ENCODE data around the gene CPAMD8. TPM values are rescaled to one million over a fixed set of nuclear protein-coding genes. Genes with fewer than 3 reads are reported as not detected.
"Not testable (repeated sequence)": the region's sequence is repeated elsewhere in the genome, so short reads cannot be mapped to it uniquely, and the experiment has no call there.

Gene CPAMD8
- polyA plus RNA-seq, 1 donor: 2.4 TPM

GRCh38 chr19:16874978-16875299 is 151.7 kb downstream of the CPAMD8 start:
- not testable (repeated sequence) for DNase-seq (ENCODE audit: low read depth)

- no peak for DNase-seq (ENCODE audit: low read depth)
Observed at GRCh38 chr19:16874250-16874977, 152.2 kb downstream of the CPAMD8 start.

DNA sequence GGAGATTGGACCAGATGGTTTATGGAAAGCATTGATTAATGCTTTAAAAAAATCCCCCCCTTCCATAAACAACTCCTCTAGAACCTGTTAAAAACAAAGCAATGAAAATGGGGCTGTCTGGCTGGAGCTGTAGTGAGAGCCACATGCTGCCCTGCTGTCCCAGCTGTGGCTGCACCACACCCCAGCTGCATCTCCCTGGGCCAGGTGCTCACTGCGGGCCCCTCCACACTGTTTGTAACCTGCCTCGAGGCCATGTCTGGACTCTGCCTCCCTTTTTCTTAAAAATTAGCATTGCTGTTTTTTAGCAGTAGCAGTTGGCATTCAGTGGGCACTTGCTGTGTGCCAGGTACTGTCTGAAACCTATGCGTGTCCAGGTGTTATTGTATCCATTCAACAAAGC is 153.0 kb downstream of the CPAMD8 start:
- no peak for DNase-seq (ENCODE audit: low read depth)

DNA sequence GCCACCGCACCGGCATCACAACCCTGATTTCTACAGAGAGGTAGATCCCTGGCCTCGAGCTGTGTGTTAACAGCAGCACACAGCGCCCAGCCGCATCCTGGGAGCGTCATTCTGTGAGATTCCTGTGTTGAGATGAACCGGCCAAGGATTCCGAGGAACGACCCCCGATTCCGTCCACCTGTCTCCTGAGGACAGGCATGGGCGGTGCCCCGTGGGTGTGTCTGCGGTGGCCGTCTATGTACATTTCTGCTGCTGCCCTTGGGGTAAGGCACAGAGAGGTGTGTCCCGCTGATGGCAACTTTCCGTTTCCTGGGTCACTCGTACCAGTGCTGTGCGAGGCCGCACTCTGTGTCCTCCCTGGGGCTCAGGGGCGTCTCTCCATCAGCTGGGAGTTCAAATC is 153.9 kb downstream of the CPAMD8 start:
- no peak for DNase-seq (ENCODE audit: low read depth)

DNA sequence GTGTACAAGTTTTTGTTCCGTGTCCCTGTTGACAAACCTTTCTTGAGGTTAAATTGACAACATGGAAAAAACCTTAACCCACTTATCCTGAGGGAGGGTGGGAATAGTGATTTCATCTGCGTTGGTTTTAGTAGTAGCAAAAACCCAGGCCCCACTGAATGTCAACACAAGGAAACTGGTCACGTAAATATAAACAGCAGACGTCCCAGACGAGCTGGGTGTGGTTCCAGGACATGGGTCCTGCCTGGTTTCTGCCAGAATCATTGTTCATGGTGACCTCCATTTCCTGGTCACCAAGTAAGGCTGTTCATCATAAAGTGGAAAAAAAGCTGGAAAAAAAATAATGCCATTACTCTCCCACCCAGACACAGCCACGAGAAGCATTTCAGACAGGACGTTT is 154.7 kb downstream of the CPAMD8 start:
- no peak for DNase-seq (ENCODE audit: low read depth)

DNA sequence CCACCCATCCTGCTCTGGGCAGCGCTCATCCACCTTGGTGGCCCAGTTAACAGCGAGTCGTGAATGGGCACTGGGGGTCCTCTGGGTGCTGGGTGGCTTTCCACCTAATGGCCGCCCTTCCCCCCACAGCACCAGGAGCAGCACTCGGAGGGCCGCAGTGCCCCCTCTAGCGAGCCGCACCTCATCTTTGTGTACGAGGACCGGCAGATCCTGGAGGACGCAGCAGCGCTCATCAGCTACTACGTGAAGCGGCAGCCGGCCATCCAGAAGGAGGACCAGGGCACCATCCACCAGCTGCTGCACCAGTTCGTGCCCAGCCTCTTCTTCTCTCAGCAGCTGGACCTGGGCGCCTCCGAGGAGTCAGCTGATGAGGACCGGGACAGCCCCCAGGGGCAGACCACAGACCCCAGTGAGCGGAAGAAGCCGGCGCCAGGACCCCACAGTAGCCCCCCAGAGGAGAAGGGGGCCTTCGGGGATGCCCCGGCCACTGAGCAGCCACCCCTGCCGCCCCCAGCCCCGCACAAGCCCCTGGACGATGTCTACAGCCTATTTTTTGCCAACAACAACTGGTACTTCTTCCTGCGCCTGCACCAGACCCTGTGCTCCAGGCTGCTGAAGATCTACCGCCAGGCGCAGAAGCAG is 157.2 kb downstream of the CPAMD8 start:
- DNase-seq (ENCODE audit: low read depth): no peak

- DNase-seq (ENCODE audit: low read depth): no peak
Observed at GRCh38 chr19:16868423-16869130, 158.0 kb downstream of the CPAMD8 start.

DNA sequence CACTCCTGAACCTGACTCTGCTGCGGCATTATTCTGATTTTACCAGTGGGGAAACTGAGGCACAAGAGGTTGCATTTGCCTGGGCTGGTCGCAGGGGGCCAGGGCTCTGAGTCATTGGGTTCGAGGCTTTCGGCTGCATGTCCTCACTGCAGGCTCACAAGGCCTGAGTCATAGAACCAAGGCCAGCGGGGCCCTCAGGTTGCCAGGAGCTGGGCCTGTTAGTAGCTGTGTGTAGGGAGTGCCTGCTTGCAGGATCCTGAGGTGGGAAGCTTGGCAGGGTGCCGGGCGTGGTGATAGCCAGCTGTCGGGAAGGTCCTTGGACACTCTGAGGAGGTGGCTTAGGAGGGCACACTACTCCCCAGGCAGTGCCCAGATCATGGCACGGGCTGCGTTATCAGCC is 159.4 kb downstream of the CPAMD8 start:
- no peak for DNase-seq (ENCODE audit: low read depth)

DNA sequence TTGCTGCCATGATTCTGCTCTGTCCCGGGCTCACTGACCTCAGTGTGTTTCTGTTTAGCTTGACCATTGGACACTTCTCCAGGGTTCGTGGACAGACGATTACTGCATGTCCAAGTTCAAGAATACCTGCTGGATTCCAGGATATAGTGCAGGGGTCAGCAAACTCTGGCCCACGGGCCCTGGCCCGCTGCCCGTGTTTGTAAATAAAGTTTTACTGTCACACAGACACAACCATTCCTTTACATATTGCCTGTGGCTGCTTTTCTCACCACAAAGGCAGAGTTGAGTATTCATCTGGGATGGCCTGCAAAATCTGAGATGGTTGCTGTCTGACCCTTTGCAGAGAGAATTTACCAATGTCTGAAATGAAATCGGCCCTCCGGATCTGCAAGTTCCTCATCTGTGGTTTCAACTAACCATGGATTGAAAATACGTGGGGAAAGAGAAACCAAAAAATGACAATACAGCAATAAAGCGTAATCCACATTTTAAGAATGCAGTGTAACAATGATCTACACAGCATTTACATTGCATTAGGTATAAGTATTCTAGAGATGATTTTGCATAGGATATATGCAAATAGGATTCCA is 163.7 kb downstream of the CPAMD8 start:
- DNase-seq (ENCODE audit: low read depth): no peak

DNA sequence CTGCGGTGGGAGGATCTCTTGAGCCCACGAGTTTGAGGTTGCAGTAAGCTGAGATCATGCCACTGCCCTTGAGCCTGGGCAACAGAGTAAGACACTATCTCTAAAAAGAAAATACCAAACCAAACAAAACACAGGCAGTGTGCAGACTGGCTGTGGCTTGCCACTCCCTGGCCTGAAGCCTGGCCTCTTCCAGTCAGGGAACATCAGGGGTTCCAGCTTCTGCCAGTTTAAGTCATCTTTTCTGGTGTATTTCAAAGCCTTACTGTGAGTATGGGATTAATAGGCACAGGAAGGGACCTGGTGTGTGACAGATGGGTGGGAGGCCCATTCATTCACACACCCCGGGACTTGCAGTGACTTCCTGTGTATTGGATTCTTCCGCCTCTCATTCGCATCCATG is 164.8 kb downstream of the CPAMD8 start:
- no peak for DNase-seq (ENCODE audit: low read depth)

- DNase-seq (ENCODE audit: low read depth): no peak
Observed at GRCh38 chr19:16861011-16861410, 165.6 kb downstream of the CPAMD8 start.

DNA sequence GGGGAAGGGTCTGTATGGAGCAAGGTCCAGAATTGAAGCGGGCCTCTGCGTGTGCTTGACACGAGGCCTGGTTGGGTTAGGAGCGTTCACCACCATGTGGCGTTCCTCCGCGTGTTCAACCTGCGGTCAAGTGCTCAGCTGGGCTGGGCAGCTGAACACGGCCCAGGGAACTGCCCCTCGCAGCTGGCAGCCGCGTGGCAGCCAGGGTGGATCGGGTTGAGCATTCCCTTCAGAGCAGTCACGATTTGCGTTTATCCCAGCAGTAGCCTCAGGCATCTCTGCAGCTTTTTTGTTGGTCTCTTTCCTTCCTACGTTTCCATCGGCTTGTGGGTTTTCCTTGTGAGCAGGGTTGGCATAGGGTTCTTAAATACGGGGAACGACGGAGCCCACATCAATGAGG is 166.5 kb downstream of the CPAMD8 start:
- DNase-seq (ENCODE audit: low read depth): no peak

- DNase-seq (ENCODE audit: low read depth): no peak
Observed at GRCh38 chr19:16859626-16860025, 167.0 kb downstream of the CPAMD8 start.

DNA sequence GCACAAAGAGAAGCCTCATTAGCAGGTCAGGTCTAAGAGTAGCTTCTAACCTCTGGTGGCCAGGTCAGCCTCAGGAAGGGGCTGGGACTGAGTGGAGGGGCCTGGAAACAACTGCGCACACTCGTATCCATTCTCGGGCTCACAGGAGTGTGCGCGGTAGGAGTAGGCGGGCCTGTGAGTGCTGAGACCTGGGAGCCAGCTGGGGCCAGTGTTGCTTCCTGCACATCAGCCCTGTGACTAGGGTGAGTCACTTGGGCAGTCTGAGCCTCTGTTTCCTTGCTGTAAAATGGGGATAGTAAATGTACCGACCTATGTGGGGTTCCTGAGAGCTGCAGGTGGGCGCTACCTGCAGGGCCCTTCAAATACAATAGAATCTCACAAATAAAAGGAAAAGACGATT is 170.5 kb downstream of the CPAMD8 start:
- DNase-seq (ENCODE audit: low read depth): no peak

GRCh38 chr19:16853066-16853465 is 173.5 kb downstream of the CPAMD8 start:
- DNase-seq (ENCODE audit: low read depth): no peak

DNA sequence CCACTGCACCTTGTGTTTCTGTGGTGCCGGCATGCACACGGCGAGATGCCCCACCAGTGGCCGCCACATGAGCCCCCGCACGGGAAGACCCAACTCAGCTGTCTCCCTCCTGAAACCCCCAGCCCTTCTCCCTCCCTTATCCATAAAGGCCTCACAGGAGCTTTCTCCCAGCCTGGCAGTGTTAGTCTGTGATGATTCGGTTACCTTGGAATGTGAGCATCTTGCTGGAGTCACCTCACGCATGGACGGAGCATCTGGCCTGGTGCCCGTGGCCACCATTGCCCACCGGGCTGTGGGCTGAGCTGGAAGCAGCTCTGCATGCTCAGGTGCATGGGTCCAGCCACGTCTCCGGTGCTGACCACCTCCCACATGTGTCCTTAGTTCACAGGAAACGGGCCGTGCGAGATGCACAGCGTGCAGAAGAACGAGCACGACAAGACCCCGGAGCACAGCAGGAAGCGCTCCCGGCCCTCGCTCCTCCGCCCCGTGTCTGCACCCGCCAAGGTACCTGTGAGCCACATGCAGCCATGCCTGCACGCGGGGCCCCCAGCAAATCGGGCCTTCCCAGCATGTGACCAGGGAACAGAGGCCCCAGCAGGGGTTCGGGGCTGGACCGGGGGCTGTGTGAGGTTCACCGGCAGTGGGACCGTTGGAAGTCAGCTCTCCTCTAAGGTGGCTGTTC is 175.4 kb downstream of the CPAMD8 start:
- DNase-seq (ENCODE audit: low read depth): no peak

DNA sequence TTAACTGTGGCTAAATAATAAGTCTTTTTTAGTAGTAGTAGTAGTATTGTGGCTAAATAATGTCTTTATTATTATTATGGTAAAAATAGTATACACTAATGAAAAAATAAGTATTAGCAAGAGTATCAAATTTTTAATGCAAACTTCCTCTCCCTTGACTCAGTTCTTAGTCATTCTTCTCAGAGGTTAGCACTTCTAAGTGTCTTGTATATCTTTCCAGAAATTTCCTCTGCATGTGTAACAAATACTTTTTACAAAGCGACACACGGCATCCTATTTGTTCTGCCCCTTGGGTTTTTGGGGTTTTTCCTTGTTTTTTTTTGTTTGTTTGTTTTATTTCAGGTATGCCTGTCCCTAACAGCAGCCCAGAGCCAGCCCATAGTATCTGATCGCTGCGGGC is 176.5 kb downstream of the CPAMD8 start:
- no peak for DNase-seq (ENCODE audit: low read depth)

- DNase-seq (ENCODE audit: low read depth): no peak
Observed at GRCh38 chr19:16849168-16849567, 177.4 kb downstream of the CPAMD8 start.

- no peak for DNase-seq (ENCODE audit: low read depth)
Observed at GRCh38 chr19:16847430-16847829, 179.2 kb downstream of the CPAMD8 start.

- DNase-seq (ENCODE audit: low read depth): no peak
Observed at GRCh38 chr19:16846901-16847300, 179.7 kb downstream of the CPAMD8 start.
